GM18499 (cell line): ENCODE measurements around the gene ZMAT5.

ENCODE experiments used
- ATAC-seq: cut with Tn5 transposase; IDR thresholded peaks from one replicate; pipeline ENCODE4 v1.9.1; 2021; ENCODE audit warnings: moderate number of reproducible peaks; ENCODE audit not compliant: insufficient read depth, unreplicated experiment

Gene ZMAT5

GRCh38 chr22:29695129-29695926, 71.5 kb downstream of the ZMAT5 start:
- no peak for ATAC-seq

GRCh38 chr22:29693671-29694070, 73.1 kb downstream of the ZMAT5 start:
- no peak for ATAC-seq

GRCh38 chr22:29693161-29693560, 73.6 kb downstream of the ZMAT5 start:
- ATAC-seq, result no peak

GRCh38 chr22:29692327-29692640, 74.5 kb downstream of the ZMAT5 start:
- ATAC-seq, result no peak

- no peak for ATAC-seq
Observed at GRCh38 chr22:29691636-29692326, 75.0 kb downstream of the ZMAT5 start.

GRCh38 chr22:29690476-29690875, 76.3 kb downstream of the ZMAT5 start:
- no peak for ATAC-seq

- ATAC-seq, result no peak
Observed at GRCh38 chr22:29689880-29690213, 77.0 kb downstream of the ZMAT5 start.

GRCh38 chr22:29689206-29689879, 77.5 kb downstream of the ZMAT5 start:
- no peak for ATAC-seq

GRCh38 chr22:29684244-29684643, 82.6 kb downstream of the ZMAT5 start:
- no peak for ATAC-seq

- ATAC-seq, result no peak
Observed at GRCh38 chr22:29683536-29683935, 83.3 kb downstream of the ZMAT5 start.
